ENCODE results near the gene FARS2.

DNA sequence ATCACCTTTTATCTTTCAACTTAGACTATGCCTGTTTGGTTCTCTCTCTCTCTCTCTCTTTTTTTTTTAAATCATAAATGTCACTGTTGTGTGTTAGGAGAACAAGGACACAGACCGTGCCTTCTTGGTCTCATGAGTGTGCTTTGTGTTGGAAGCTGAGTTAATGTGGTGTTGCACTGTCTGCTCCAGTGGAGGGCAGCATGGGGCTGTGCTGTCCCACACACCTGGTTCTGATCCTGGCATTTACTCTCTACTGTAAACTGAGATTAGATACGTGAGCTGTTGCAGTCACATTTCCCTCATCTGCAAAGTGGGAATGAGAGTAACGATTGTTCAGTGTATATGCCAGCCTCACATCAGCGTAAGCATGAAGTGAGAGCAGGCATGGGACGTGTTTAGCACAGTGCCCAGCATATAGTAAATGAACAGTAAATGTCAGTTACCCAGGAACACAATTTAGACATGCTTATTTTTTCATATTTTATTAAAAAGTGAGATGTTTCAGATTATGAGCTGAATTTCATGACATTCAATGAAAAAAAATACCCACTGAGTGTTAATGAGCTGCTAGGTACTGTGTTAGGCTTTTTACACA lies 161.1 kb downstream of the FARS2 start:
- TF ChIP-seq, protein P1, sequence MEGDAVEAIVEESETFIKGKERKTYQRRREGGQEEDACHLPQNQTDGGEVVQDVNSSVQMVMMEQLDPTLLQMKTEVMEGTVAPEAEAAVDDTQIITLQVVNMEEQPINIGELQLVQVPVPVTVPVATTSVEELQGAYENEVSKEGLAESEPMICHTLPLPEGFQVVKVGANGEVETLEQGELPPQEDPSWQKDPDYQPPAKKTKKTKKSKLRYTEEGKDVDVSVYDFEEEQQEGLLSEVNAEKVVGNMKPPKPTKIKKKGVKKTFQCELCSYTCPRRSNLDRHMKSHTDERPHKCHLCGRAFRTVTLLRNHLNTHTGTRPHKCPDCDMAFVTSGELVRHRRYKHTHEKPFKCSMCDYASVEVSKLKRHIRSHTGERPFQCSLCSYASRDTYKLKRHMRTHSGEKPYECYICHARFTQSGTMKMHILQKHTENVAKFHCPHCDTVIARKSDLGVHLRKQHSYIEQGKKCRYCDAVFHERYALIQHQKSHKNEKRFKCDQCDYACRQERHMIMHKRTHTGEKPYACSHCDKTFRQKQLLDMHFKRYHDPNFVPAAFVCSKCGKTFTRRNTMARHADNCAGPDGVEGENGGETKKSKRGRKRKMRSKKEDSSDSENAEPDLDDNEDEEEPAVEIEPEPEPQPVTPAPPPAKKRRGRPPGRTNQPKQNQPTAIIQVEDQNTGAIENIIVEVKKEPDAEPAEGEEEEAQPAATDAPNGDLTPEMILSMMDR (conservative IDR thresholded peaks at IDR 0.05): peak; percentile 91
- TF ChIP-seq ZFX (IDR thresholded peaks at IDR 0.05): no peak
